OCI-LY1 (cell line): ENCODE results near the gene GLT6D1.

ENCODE experiments used
- EZH2 ChIP-seq: fragments of 200-600 bp; sonication (generic), shearing (Covaris generic); IDR thresholded peaks from 2 replicates; pipeline ENCODE4 v1.8.0; 2017; ENCODE audit warnings: borderline replicate concordance, mixed run types, mild to moderate bottlenecking, antibody characterized with exemption, low read length, moderate library complexity, mixed read lengths
- TF ChIP-seq, protein P1 (sequence below): fragments of 200-600 bp; sonication (generic), shearing (Covaris generic); IDR thresholded peaks from 2 replicates; pipeline ENCODE4 v1.5.1; 2017; ENCODE audit warnings: mild to moderate bottlenecking, antibody characterized with exemption, low read length, moderate library complexity, mixed read lengths

DNA sequence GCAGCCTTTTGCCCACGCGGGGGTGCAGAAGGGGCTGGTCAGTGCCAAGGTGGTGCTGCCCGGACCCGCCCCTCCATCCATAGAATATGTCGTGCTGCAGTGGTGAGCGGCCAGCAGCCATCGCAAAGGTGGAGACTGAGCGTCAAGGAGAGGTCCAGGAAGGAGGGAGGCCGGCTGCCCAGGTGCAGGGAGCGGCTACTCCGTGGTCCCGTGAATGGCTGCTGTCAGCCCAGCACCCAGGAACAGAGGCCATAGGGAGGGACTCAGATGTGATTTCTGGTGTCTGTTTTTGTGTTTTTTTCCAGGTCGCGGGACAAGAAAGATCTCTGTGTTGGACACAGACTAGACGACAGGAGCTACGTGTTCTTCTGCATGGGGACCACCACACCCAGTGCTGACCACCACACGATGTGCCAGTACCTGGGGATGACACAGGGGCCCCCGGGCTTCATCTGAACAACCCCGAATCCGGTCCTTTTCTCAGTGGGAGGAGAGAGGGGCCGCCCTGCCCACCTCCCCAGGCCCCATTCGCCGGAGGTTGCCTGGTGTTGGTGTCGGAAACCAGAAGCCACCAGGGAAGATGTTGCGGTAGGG, 48.8 kb downstream of the GLT6D1 start:
- TF ChIP-seq, protein P1, sequence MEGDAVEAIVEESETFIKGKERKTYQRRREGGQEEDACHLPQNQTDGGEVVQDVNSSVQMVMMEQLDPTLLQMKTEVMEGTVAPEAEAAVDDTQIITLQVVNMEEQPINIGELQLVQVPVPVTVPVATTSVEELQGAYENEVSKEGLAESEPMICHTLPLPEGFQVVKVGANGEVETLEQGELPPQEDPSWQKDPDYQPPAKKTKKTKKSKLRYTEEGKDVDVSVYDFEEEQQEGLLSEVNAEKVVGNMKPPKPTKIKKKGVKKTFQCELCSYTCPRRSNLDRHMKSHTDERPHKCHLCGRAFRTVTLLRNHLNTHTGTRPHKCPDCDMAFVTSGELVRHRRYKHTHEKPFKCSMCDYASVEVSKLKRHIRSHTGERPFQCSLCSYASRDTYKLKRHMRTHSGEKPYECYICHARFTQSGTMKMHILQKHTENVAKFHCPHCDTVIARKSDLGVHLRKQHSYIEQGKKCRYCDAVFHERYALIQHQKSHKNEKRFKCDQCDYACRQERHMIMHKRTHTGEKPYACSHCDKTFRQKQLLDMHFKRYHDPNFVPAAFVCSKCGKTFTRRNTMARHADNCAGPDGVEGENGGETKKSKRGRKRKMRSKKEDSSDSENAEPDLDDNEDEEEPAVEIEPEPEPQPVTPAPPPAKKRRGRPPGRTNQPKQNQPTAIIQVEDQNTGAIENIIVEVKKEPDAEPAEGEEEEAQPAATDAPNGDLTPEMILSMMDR = no peak
- no peak for TF ChIP-seq EZH2
